Endodermal cell (in vitro differentiated cells): Measurements from ENCODE around the gene DGCR2. TPM values are rescaled to one million over a fixed set of nuclear protein-coding genes. Genes with fewer than 3 reads are reported as not detected.
"Not testable (repeated sequence)": the region's sequence is repeated elsewhere in the genome, so short reads cannot be mapped to it uniquely, and the experiment has no call there.

ENCODE experiments used
- DNase-seq: peaks from one replicate; pipeline ENCODE4 v3.0.0-alpha.2; 2017
- H3K27ac ChIP-seq: 2 replicates; pipeline ENCODE4 v1.5.1; 2013; ENCODE audit warnings: mild to moderate bottlenecking, low read depth, low read length, moderate library complexity
- H3K27me3 ChIP-seq: 2 replicates; pipeline ENCODE4 v1.6.1; 2013; ENCODE audit warnings: mild to moderate bottlenecking, low read length, moderate library complexity; ENCODE audit not compliant: insufficient read depth, control insufficient read depth, poor library complexity, severe bottlenecking
- H3K36me3 ChIP-seq: 2 replicates; pipeline ENCODE4 v1.7.0; 2013; ENCODE audit warnings: mild to moderate bottlenecking, low read length, moderate library complexity; ENCODE audit not compliant: control insufficient read depth, insufficient read depth
- H3K4me1 ChIP-seq: one replicate; pipeline ENCODE4 v1.7.0; 2013; ENCODE audit warnings: low read length; ENCODE audit not compliant: control insufficient read depth, insufficient read depth
- H3K4me3 ChIP-seq: 2 replicates; pipeline ENCODE4 v1.5.1; 2013; ENCODE audit warnings: mild to moderate bottlenecking, low read length, moderate library complexity
- H3K9ac ChIP-seq: 2 replicates; pipeline ENCODE4 v1.6.1; 2013; ENCODE audit warnings: mild to moderate bottlenecking, low read length, moderate library complexity; ENCODE audit not compliant: poor library complexity, severe bottlenecking; ENCODE audit errors: extremely low read depth
- H3K9me3 ChIP-seq: 2 replicates; pipeline ENCODE4 v1.6.1; 2013; ENCODE audit warnings: mild to moderate bottlenecking, low read length, moderate library complexity; ENCODE audit not compliant: control insufficient read depth
- H3K27ac Mint-ChIP-seq: 2 replicates; pipeline ENCODE4 v1.8.0; 2020; ENCODE audit warnings: mixed read lengths
- H3K27me3 Mint-ChIP-seq: 2 replicates; pipeline ENCODE4 v1.8.0; 2021; ENCODE audit warnings: mild to moderate bottlenecking, mixed read lengths; ENCODE audit not compliant: insufficient read depth
- H3K36me3 Mint-ChIP-seq: 2 replicates; pipeline ENCODE4 v1.8.0; 2020; ENCODE audit warnings: low read depth, mixed read lengths
- H3K4me1 Mint-ChIP-seq: 2 replicates; pipeline ENCODE4 v1.8.0; 2020; ENCODE audit warnings: mixed read lengths
- H3K4me3 Mint-ChIP-seq: 2 replicates; pipeline ENCODE4 v1.8.0; 2020; ENCODE audit warnings: mild to moderate bottlenecking, moderate library complexity, mixed read lengths
- H3K9me3 Mint-ChIP-seq: 2 replicates; pipeline ENCODE4 v1.8.0; 2020; ENCODE audit warnings: mild to moderate bottlenecking, mixed read lengths
- WGBS, 2 experiments: methylation state at CpG; one replicate each; pipeline versions ENCODE4 v1.1.5 to v1.1.7; 2013; ENCODE audit warnings: missing lambda C conversion rate in 2 of 2, mixed read lengths in 1 of 2; ENCODE audit not compliant: insufficient coverage in 1 of 2, insufficient read length in 1 of 2; 5-methylcytosine and 5-hydroxymethylcytosine counted together
- total RNA-seq, 2 donors: library from RNA; stranded (reverse); fragmentation: NEBNext Ultra II Directional in 1 of 2; extraction: Animal tissue kit (Norgen Biotek cat#: 25700) in 1 of 2; gene quantifications; 2 replicates in 1 of 2; 3 replicates in 1 of 2; pipeline ENCODE4 v1.2.1, GENCODE V29; 2021
- TF ChIP-seq, protein P1 (sequence below): fragments of 200-600 bp; sonication (generic); conservative IDR thresholded peaks from 2 replicates; pipeline ENCODE4 v1.5.0; 2021; ENCODE audit warnings: antibody characterized with exemption, mild to moderate bottlenecking

DGCR2 gene
- total RNA-seq, 2 donors from 2014 or later, result 54.6 to 62.9 TPM

DNA sequence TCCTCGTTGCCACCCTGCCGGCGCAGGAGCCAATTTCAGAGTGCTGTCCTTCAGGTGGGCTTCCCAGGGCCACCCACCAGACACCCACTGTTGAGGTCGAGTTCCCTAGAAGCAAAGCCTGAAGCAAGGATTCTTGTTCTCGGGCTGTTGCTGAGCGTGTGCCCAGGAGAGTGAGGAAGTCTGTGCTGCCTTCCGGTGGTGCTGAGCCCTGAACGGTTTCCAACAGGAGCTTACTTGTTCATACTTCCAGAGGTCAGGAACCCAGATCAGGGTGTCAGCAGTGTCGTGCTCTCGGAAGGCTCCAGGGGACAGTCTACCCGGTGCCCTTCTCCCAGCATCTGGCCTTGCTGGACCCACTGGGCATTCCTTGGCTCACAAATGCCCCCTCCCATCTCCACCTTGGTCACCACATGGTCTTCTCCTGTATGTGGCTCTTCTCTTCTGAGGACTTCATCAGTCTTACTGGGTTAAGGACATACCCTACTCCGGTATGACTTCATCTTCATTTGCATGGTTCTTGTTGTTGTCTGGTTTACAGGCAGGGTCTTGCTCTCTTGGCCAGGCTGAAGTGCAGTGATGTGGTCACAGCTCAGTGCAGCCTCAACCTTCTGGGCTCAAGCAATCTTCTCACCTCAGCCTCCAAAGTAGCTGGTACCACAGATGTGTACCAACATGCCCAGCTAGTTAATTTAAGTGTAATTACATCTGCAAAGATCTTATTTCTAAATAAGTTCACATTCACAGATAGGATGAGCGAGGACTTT lies 45.1 kb upstream of the DGCR2 start:
- Histone ChIP-seq H3K36me3 (no peaks in the 10 kb centered on the region), H3K4me1 (peaks cover 8% of the 10 kb centered on the region), H3K4me3 (no peak overlapping the region), H3K9ac (no peak overlapping the region), H3K9me3 (peaks cover 7% of the 10 kb centered on the region), H3K27me3 (peaks cover 88% of the 10 kb centered on the region), H3K27ac (no peak overlapping the region)
- Mint-ChIP-seq H3K27ac (no peak overlapping the region), H3K4me1 (peaks cover 21% of the 10 kb centered on the region), H3K27me3 (peaks cover 89% of the 10 kb centered on the region), H3K36me3 (no peaks in the 10 kb centered on the region), H3K4me3 (no peak overlapping the region), H3K9me3 (peaks cover 5% of the 10 kb centered on the region)
- 72 to 80% methylated on average over 13 of the region's 13 CpGs for WGBS, 2 experiments
- TF ChIP-seq, protein P1, sequence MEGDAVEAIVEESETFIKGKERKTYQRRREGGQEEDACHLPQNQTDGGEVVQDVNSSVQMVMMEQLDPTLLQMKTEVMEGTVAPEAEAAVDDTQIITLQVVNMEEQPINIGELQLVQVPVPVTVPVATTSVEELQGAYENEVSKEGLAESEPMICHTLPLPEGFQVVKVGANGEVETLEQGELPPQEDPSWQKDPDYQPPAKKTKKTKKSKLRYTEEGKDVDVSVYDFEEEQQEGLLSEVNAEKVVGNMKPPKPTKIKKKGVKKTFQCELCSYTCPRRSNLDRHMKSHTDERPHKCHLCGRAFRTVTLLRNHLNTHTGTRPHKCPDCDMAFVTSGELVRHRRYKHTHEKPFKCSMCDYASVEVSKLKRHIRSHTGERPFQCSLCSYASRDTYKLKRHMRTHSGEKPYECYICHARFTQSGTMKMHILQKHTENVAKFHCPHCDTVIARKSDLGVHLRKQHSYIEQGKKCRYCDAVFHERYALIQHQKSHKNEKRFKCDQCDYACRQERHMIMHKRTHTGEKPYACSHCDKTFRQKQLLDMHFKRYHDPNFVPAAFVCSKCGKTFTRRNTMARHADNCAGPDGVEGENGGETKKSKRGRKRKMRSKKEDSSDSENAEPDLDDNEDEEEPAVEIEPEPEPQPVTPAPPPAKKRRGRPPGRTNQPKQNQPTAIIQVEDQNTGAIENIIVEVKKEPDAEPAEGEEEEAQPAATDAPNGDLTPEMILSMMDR, result no peak
- no peak for DNase-seq

DNA sequence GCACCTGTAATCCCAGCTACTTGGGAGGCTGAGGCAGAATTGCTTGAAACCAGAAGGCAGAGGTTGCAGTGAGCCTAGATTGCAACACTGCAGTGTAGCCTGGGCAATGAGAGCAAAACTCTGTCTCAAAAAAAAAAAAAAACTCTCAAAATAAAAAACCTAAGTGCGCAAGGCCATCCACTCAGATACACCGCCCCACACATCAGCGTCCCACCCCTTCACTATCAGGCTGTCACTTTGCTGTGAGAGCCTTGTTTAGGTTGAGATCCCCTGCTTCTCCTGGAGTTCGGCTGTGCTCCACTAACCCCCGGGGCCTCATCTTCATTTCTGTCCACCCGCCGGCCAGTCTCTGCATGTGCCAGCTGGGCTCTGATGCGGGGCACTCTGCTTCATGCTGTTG lies 44.2 kb upstream of the DGCR2 start:
- H3K4me3 ChIP-seq, result no peak overlapping the region
- Mint-ChIP-seq H3K27ac (no peak overlapping the region), H3K4me1 (peaks cover 17% of the 10 kb centered on the region), H3K9me3 (peaks cover 5% of the 10 kb centered on the region), H3K36me3 (no peaks in the 10 kb centered on the region), H3K4me3 (no peak overlapping the region), H3K27me3 (peaks cover 96% of the 10 kb centered on the region)
- H3K27me3 ChIP-seq, result peaks cover 97% of the 10 kb centered on the region
- H3K27ac ChIP-seq, result no peak overlapping the region
- WGBS, 2 experiments, result 66 to 89% methylated on average over 2 to 8 of the region's 8 CpGs
- no peaks in the 10 kb centered on the region for H3K36me3 ChIP-seq
- DNase-seq, result no peak
- TF ChIP-seq, protein P1, result no peak
- no peak overlapping the region for H3K9ac ChIP-seq
- H3K9me3 ChIP-seq, result peaks cover 7% of the 10 kb centered on the region
- H3K4me1 ChIP-seq, result peaks cover 8% of the 10 kb centered on the region

DNA sequence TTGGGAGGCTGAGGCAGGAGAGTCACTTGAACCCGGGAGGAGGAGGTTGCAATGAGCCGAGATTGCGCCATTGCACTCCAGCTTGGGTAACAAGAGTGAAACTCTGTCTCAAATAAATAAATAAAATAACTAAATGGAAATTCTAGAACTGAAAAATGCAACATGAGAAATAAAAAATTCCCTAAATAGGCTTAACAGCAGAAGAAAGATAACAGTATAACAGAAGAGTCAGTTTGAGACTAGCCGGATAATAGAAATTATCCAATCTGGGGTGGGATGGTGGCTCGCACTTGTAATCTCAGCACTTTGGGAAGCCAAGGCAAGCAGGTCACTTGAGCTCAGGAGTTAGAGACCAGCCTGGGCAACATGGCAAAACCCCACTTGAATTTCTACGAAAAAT lies 42.2 kb upstream of the DGCR2 start:
- Mint-ChIP-seq H3K27me3 (peaks cover 93% of the 10 kb centered on the region), H3K27ac (no peak overlapping the region), H3K4me1 (peaks cover 9% of the 10 kb centered on the region), H3K4me3 (no peak overlapping the region), H3K36me3 (no peaks in the 10 kb centered on the region), H3K9me3 (peaks cover 5% of the 10 kb centered on the region)
- Histone ChIP-seq H3K9me3 (peaks cover 7% of the 10 kb centered on the region), H3K4me3 (no peak overlapping the region), H3K27me3 (peaks cover 97% of the 10 kb centered on the region), H3K36me3 (no peaks in the 10 kb centered on the region), H3K9ac (no peak overlapping the region), H3K4me1 (no peaks in the 10 kb centered on the region), H3K27ac (no peak overlapping the region)
- TF ChIP-seq, protein P1, result no peak
- 88 to 92% methylated on average over 3 to 6 of the region's 6 CpGs for WGBS, 2 experiments
- DNase-seq, result no peak

DNA sequence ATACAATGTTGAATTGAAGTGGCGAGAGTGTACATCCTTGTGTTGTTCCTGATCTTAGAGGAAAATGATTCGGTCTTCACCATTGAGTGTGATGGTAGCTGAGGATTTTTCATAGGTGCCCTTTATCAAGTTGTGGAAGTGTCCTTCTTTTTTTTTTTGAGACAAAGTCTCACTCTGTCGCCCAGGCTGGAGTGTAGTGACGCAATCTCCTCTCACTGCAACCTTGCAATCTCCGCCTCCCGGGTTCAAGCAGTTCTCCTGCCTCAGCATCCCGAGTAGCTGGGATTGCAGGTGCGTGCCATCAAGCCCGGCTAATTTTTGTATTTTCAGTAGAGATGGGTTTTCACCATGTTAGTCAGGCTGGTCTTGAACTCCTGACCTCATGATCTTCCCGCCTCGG lies 36.4 kb upstream of the DGCR2 start:
- peaks cover 93% of the 10 kb centered on the region for H3K27me3 ChIP-seq
- H3K9me3 ChIP-seq, H3K27ac ChIP-seq, H3K9ac ChIP-seq, H3K4me3 ChIP-seq, H3K9me3 Mint-ChIP-seq, H3K36me3 ChIP-seq, DNase-seq, H3K4me1 ChIP-seq, H3K36me3 Mint-ChIP-seq, H3K4me1 Mint-ChIP-seq, H3K4me3 Mint-ChIP-seq, H3K27ac Mint-ChIP-seq: not testable (repeated sequence)
- peaks cover 90% of the 10 kb centered on the region for H3K27me3 Mint-ChIP-seq
- WGBS, 2 experiments, result 92 to 95% methylated on average over 11 of the region's 11 CpGs

DNA sequence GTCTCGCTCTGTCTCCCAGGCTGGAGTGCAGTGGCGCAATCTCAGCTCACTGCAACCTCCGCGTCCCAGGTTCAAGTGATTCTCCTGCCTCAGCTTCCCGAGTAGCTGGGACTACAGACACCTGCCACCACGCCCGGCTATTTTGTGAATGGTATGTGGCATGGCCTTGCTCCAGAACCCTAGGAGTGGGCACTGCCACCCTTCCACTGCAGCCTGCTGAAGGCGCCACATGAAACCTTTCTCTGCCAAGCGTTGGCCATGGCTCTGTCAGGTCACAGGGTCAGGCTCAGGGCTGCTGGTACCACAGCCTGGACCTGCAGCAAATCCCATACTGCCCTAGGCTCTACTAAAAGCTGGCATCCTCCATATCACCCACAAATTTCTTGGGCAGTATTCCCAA lies 33.9 kb upstream of the DGCR2 start:
- DNase-seq, result not testable (repeated sequence)

More for the DNA sequence above, 33.9 kb upstream of the DGCR2 start:
- not testable (repeated sequence) for H3K9me3 Mint-ChIP-seq, H3K4me3 ChIP-seq, H3K4me1 Mint-ChIP-seq, H3K9ac ChIP-seq, H3K4me1 ChIP-seq, H3K27ac Mint-ChIP-seq, H3K36me3 Mint-ChIP-seq, H3K4me3 Mint-ChIP-seq, H3K27ac ChIP-seq, H3K36me3 ChIP-seq, H3K9me3 ChIP-seq
- H3K27me3 Mint-ChIP-seq, result peaks cover 94% of the 10 kb centered on the region
- 91 to 92% methylated on average over 8 to 9 of the region's 9 CpGs for WGBS, 2 experiments
- H3K27me3 ChIP-seq, result peaks cover 93% of the 10 kb centered on the region
